Measurements from ENCODE around the gene NHERF1.

- TF ChIP-seq ZBTB7A (IDR thresholded peaks at IDR 0.05; ENCODE audit: low read depth) (no peak; the same call in 1 of the 2 replicates), TAF1 (IDR thresholded peaks at IDR 0.05; ENCODE audit: low read depth) (no peak), REST (IDR thresholded peaks at IDR 0.05; ENCODE audit: low read depth) (no peak), MAX (IDR thresholded peaks at IDR 0.05) (no peak), RAD21 (IDR thresholded peaks at IDR 0.05; ENCODE audit: low read depth) (no peak), YY1 (IDR thresholded peaks at IDR 0.05; ENCODE audit: low read depth) (no peak), CREB1 (IDR thresholded peaks at IDR 0.05; ENCODE audit: low read depth) (no peak), TCF12 (IDR thresholded peaks at IDR 0.05; ENCODE audit: low read depth) (no peak), TEAD4 (IDR thresholded peaks at IDR 0.05) (no peak)
These were observed 4.1 kb upstream of the NHERF1 start for GRCh38 chr17:74744349-74744713.
